Measurements from ENCODE around the gene BHLHE23.

GRCh38 chr20:62982124-62983075, 24.4 kb downstream of the BHLHE23 start:
- TF ChIP-seq POLR2A (IDR thresholded peaks at IDR 0.05) (no peak), CTCF (IDR thresholded peaks at IDR 0.05) (no peak)

Measured in suprapubic skin (tissue), 3 donors.